ENCODE measurements around the gene IL6R.

DNA sequence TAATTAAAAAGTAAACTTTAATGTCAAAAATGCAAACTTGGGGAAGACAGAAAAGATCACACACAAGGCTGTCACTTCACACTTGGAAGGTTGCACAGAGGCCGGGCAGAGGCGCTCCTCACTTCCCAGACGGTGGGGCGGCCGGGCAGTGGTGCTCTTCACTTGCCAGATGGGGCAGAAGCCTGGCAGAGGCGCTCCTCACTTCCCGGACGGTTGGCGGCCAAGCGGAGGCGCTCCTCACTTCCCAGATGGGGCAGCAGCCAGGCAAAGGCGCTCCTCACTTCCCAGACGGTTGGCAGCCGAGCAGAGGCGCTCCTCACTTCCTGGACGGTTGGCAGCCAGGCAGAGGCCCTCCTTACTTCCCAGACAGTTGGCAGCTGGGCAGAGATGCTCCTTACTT is 25.8 kb upstream of the IL6R start:
- no peak for TF ChIP-seq ARNTL (CRISPR knock-in tag; IDR thresholded peaks at IDR 0.05; ENCODE audit: borderline replicate concordance, low read depth)
- TF ChIP-seq, protein P1, sequence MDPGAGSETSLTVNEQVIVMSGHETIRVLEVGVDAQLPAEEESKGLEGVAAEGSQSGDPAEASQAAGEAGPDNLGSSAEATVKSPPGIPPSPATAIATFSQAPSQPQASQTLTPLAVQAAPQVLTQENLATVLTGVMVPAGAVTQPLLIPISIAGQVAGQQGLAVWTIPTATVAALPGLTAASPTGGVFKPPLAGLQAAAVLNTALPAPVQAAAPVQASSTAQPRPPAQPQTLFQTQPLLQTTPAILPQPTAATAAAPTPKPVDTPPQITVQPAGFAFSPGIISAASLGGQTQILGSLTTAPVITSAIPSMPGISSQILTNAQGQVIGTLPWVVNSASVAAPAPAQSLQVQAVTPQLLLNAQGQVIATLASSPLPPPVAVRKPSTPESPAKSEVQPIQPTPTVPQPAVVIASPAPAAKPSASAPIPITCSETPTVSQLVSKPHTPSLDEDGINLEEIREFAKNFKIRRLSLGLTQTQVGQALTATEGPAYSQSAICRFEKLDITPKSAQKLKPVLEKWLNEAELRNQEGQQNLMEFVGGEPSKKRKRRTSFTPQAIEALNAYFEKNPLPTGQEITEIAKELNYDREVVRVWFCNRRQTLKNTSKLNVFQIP (CRISPR knock-in tag; IDR thresholded peaks at IDR 0.05; ENCODE audit: borderline replicate concordance, low read depth) = no peak
- no peak for TF ChIP-seq ISL1 (CRISPR knock-in tag; IDR thresholded peaks at IDR 0.05)

Data from SK-N-SH treated with all-trans-retinoic acid at 6 μM for 48 hours (cell line).